Activated CD4-positive, alpha-beta T cell treated with anti-CD3 and anti-CD28 coated beads for 24 hours (primary cell): ENCODE results near the gene KCNE4.
"Not testable (repeated sequence)": the region's sequence is repeated elsewhere in the genome, so short reads cannot be mapped to it uniquely, and the experiment has no call there.

Source experiments
- DNase-seq, 2 donors: peaks; one replicate each; pipeline ENCODE4 v3.0.0-alpha.2; 2020; ENCODE audit warnings: low read depth in 2 of 2

The KCNE4 gene

DNA sequence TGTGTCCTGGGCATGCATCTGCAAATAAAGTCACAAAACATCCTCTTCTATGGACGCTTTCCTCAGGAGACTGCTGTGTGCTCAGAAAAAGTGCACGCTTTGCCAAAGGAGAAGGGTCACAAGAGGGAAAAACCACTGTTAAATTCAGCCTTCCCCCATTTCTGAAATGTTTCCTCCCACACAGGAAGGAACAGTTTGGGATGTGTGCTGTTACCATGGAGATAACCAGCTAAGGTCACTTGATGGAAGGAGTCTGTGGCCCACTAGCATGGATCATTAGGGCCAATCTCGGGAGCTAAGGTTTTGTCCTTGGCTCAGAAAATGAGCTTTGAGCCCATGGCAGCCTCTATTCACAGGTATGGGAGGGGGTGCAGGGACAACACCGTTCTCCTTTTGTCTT lies 5.6 kb downstream of the KCNE4 start:
- DNase-seq = no peak

GRCh38 chr2:223058952-223059716 lies 7.1 kb downstream of the KCNE4 start:
- DNase-seq = no peak

- no peak for DNase-seq
Measured at GRCh38 chr2:223060201-223060825, 8.3 kb downstream of the KCNE4 start.

DNA sequence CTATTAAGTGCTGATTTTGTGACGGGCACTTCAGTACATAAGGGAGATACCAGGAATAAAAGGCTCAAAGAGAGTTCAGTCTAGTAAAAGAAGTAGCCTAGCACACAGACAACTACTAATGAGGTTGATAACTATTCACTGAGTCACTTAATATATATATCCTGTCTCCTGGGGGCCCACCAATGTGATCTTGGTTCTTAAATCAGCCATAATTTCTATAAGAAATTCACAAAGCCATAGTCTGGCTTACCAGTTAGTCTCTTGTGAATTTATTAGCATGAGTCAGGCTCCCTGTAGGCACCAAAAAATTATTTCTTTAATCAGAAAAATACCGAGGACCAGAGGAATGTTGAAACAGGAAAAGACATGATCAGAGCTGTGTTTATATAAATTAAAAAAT lies 10.4 kb downstream of the KCNE4 start:
- DNase-seq = no peak

DNA sequence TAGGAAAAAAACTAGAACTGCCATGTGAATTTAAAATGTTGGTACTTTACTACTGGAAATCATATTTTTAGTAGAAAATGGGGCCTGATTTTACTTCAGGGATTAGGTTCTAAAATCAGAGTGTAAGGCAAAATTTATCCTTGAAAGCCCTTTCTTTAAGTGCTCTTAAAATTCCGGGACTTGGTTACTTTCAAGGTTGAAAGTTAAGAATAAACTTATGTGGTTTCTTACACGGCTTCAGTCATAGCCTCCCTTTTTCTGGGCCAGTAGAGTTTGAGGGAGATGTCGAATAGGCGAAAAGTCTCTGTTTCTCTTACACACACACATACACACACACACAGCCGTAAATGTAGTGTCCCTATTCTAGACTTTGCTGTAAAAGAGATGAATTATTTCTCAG lies 13.1 kb downstream of the KCNE4 start:
- no peak for DNase-seq

- DNase-seq = no peak
Measured at GRCh38 chr2:223066721-223067120, 14.7 kb downstream of the KCNE4 start.

DNA sequence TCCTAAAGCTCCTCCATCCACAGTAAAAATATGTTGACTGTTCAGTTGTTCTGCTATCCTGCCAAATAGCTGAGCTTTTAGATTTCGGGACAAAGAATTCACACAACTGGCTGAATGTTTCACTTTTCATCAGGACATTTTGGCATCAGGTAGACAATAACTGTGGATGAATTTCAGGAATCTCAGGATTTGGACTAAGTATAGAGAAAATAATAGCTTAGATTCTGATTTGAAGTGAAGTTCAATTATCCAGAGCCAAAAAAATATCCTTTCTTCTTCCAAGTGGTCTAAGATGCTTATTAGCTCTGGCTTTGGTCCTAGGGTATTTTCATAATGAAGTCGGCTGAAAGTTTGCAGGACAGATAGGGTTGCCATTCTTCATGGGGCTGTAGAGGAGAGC lies 16.1 kb downstream of the KCNE4 start:
- no peak for DNase-seq

GRCh38 chr2:223069465-223069864 lies 17.5 kb downstream of the KCNE4 start:
- no peak for DNase-seq

DNA sequence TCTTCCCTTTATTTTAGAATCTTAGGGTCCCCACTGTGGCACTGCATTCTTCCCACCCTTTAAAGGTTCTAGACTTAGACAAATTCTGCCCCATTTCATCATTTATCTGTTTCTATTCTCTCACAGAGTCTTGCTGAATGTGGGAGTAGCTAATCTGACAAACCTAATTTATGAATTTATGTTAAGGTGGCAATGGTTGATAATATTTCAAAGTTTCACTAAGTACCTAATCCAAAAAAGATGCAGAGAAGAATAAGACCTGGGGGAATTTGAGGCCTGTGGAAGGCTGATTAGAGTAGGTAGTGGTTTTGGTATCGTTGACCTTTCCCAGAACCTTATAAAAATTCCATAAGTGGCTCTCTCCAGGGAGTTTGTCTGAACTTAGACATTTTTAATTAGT lies 18.0 kb downstream of the KCNE4 start:
- no peak for DNase-seq

GRCh38 chr2:223071139-223071538 lies 19.1 kb downstream of the KCNE4 start:
- DNase-seq = no peak

DNA sequence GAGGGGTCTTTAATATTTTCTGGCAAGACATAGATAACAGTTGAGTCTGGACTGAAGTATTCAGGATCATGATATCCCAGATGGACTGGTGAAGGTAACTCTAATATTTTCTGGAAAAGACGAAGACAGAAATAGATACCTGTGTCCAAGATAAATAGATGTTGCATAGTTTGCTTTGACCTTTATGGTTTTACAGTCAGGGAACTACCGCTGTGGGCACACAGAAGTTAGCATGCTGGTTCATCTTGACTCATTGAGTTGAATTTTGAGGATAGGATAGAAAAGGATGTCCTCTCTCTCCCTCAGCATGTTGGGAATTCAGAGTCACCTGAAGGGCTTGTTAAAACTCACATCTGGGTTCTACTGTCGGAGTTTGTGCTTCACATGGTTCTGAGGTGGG lies 20.8 kb downstream of the KCNE4 start:
- no peak for DNase-seq

DNA sequence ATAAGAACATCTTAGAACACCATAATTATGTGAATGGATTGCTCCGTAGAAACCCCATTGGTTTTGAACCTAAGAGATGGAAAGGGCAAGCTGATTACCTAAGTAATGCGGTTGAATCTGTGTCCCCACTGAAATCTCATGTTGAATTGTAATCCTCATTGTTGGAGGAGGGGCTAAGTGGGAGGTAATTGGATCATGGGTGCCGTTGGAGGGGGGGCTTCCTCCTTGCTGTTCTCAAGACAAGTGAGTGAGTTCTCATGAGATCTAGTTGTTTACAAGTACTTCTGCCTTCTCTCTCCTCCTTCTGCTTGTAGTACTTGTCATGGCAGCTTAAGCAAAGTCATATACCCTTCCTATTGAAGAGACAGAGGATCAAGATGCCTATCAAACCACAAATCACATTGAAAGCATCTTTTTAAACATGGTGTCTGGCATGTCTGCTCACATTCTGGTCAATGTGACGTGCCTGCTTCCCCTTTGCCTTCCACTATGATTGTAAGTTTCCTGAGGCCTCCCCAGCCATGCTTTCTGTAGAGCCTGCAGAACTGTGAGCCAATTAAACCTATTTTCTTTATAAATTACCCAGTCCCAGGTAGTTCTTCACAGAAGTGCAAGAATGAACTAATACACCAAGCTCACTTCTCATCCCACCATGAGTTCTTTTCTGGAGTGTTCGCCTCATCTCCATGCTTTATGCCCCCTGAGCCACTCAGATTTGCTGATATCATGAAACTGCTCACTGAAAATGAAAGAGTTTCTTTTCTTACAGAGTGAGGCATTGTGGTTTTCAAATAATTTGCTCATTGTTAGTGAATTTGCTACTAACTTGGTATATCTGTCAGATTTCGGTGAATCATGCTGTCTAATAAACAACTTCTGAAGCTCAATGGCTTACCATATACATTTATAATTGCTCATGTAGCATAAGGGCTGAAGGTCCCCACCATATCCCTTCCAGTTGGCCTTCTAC lies 23.6 kb downstream of the KCNE4 start:
- DNase-seq = no peak

DNA sequence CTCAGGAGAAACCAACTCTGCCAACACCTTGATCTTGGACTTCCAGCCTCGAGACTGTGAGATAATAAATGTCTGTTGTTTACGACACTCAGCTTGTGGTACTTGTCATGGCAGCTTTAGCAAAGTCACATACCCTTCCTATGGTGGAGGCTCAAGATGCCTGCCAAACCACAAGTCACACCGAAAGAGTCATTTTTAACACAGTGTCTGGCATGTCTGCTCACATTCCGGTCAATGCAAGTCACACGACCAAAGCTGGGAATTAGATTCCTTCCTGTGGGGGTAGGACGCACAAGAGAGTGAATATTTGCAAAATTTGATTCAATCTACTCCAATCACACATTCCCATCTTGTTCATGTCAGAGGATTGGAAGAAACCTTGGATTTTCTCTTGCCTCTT lies 24.6 kb downstream of the KCNE4 start:
- no peak for DNase-seq

- DNase-seq = no peak
Measured at GRCh38 chr2:223078482-223078881, 26.5 kb downstream of the KCNE4 start.

GRCh38 chr2:223079378-223079777 lies 27.4 kb downstream of the KCNE4 start:
- DNase-seq = no peak

GRCh38 chr2:223079925-223080324 lies 27.9 kb downstream of the KCNE4 start:
- no peak for DNase-seq

GRCh38 chr2:223080790-223081360 lies 28.9 kb downstream of the KCNE4 start:
- not testable (repeated sequence) for DNase-seq

GRCh38 chr2:223081789-223082188 lies 29.8 kb downstream of the KCNE4 start:
- DNase-seq = no peak

GRCh38 chr2:223082706-223083105 lies 30.7 kb downstream of the KCNE4 start:
- DNase-seq = no peak

- no peak for DNase-seq
Measured at GRCh38 chr2:223083402-223084070, 31.5 kb downstream of the KCNE4 start.

- no peak for DNase-seq
Measured at GRCh38 chr2:223084873-223085272, 32.9 kb downstream of the KCNE4 start.
